ENCODE results near the gene CAMK2G. TPM values are rescaled to one million over a fixed set of nuclear protein-coding genes. Genes with fewer than 3 reads are reported as not detected.
A peak's percentile ranks its signal among the peaks of the same experiment; 100 is the strongest.

CAMK2G gene
- total RNA-seq, 2 experiments from 2014 or later, result 34.4 to 38.4 TPM

- peak overlapping the region; percentile 94 for H3K4me3 ChIP-seq (ENCODE audit: low read length)
- intact Hi-C loops (cut with DNase I, micrococcal nuclease), result loop anchor here in 1 of 2 experiments (10.0 kb wide), 2 partner anchors 292 to 368 kb away; partner anchors contain the start of genes ADK, AP3M1 and PPP3CB
Measured at GRCh38 chr10:73786512-73786885, 87.9 kb downstream of the CAMK2G start.

DNA sequence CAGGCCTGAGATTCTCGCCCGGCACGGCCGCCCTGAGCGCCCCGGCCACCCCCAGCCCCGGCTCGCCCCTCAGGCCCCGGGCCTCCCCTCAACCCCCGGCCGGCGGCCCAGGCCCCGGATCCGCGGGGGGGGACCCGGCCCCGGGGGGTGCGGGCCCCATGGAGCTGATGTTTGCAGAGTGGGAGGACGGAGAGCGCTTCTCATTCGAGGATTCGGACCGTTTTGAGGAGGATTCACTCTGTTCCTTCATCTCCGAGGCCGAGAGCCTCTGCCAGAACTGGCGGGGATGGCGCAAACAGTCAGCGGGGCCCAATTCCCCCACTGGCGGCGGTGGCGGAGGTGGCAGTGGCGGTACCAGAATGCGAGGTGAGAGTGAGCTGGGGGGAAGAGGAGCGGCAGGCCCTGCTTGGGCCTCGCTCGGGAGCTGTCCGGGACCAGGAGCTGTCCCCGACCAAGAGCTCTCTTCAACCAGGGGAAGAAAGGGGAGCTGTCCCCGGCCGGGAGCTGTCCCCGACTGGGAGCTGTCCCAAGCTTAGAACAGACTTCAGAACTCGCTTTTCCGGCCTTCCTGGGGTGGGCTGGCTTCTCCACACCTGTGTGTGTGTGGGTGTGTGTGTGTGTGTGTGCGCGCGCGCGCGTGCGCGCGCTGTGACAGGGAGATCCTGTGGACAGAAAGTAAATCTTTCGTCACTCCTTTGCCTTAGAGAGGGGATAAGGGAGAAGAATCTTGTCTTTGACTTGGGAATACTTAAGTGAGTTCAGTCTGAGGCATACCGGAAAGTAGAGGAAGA is 88.4 kb downstream of the CAMK2G start:
- ATAC-seq (ENCODE audit: poor library complexity) (peak; percentile 4), DNase-seq (peak in 13 of 14 experiments; percentile 17 to 76 (median 42))
- H3K27me3 ChIP-seq (ENCODE audit: control insufficient read depth in 1 of 2, insufficient read depth in 2 of 2, low read length in 2 of 2), result no peaks in the 10 kb centered on the region
- ChIA-PET CTCF (interaction anchor here (1.1 to 2.8 kb wide), 3 partner anchors 13 to 24 kb away, joined by 3 to 12 read pairs (median 11); a partner anchor contains a TSS), POLR2A (interaction anchor here (0.6 to 10.2 kb wide), 7 partner anchors 9 to 596 kb away, joined by 3 to 244 read pairs (median 7); partner anchors contain the start of genes AP3M1, NDST2 and SEC24C)
- H3K27ac Mint-ChIP-seq, result peak overlapping the region; percentile 96
- H3K4me3 Mint-ChIP-seq, result peak overlapping the region; percentile 98
- no peaks in the 10 kb centered on the region for H3K9me3 ChIP-seq (ENCODE audit: control insufficient read depth in 1 of 2, insufficient read depth in 1 of 2, low read length in 2 of 2)
- H3K27ac ChIP-seq (ENCODE audit: low read depth in 1 of 2, low read length in 2 of 2), result peak overlapping the region; percentile 80
- peaks cover 33% of the 10 kb centered on the region for H3K4me1 ChIP-seq (ENCODE audit: insufficient read depth, low read length)
- peaks cover 41% of the 10 kb centered on the region for H3K36me3 Mint-ChIP-seq (ENCODE audit: low read depth)
- H3K27me3 Mint-ChIP-seq, result no peaks in the 10 kb centered on the region
- intact Hi-C loops (cut with DNase I, micrococcal nuclease), result loop anchor here (1.0 to 10.0 kb wide), 7 partner anchors 14 to 369 kb away; partner anchors contain the start of genes ADK (in 1 of the 2), AP3M1 (in 1 of the 2), PPP3CB (in 1 of the 2) and SEC24C (in 1 of the 2)
- H3K4me1 Mint-ChIP-seq (ENCODE audit: low read depth), result peaks cover 54% of the 10 kb centered on the region
- no peaks in the 10 kb centered on the region for H3K9me3 Mint-ChIP-seq
- peaks cover 24% of the 10 kb centered on the region for H3K36me3 ChIP-seq (ENCODE audit: insufficient read depth, low read length)
- peak overlapping the region; percentile 94 for H3K4me3 ChIP-seq (ENCODE audit: low read length)
- TF ChIP-seq, protein P1, sequence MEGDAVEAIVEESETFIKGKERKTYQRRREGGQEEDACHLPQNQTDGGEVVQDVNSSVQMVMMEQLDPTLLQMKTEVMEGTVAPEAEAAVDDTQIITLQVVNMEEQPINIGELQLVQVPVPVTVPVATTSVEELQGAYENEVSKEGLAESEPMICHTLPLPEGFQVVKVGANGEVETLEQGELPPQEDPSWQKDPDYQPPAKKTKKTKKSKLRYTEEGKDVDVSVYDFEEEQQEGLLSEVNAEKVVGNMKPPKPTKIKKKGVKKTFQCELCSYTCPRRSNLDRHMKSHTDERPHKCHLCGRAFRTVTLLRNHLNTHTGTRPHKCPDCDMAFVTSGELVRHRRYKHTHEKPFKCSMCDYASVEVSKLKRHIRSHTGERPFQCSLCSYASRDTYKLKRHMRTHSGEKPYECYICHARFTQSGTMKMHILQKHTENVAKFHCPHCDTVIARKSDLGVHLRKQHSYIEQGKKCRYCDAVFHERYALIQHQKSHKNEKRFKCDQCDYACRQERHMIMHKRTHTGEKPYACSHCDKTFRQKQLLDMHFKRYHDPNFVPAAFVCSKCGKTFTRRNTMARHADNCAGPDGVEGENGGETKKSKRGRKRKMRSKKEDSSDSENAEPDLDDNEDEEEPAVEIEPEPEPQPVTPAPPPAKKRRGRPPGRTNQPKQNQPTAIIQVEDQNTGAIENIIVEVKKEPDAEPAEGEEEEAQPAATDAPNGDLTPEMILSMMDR (IDR thresholded peaks at IDR 0.05), result no peak

More at GRCh38 chr10:73786512-73786885, 87.9 kb downstream of the CAMK2G start:
- ATAC-seq (ENCODE audit: poor library complexity) (no peak), DNase-seq (no peak)
- CTCF ChIA-PET, result interaction anchor here (1.1 to 2.8 kb wide), 3 partner anchors 14 to 23 kb away, joined by 3 to 12 read pairs (median 11); a partner anchor contains a TSS
- Histone ChIP-seq H3K4me1 (ENCODE audit: insufficient read depth, low read length) (peaks cover 29% of the 10 kb centered on the region), H3K9me3 (ENCODE audit: control insufficient read depth in 1 of 2, insufficient read depth in 1 of 2, low read length in 2 of 2) (no peaks in the 10 kb centered on the region), H3K27me3 (ENCODE audit: control insufficient read depth in 1 of 2, insufficient read depth in 2 of 2, low read length in 2 of 2) (no peaks in the 10 kb centered on the region), H3K36me3 (ENCODE audit: insufficient read depth, low read length) (peaks cover 30% of the 10 kb centered on the region), H3K27ac (ENCODE audit: low read depth in 1 of 2, low read length in 2 of 2) (peak overlapping the region; percentile 80)
- POLR2A ChIA-PET, result interaction anchor here (1.6 to 10.2 kb wide), 5 partner anchors 8 to 56 kb away, joined by 7 to 244 read pairs (median 7); partner anchors contain the start of genes NDST2 and SEC24C
- Mint-ChIP-seq H3K27me3 (no peaks in the 10 kb centered on the region), H3K4me3 (peak overlapping the region; percentile 94), H3K27ac (peak overlapping the region; percentile 96), H3K36me3 (ENCODE audit: low read depth) (peaks cover 47% of the 10 kb centered on the region), H3K4me1 (ENCODE audit: low read depth) (peaks cover 49% of the 10 kb centered on the region), H3K9me3 (no peaks in the 10 kb centered on the region)
- TF ChIP-seq, protein P1 (IDR thresholded peaks at IDR 0.05), result no peak

GRCh38 chr10:73785211-73785720 is 89.1 kb downstream of the CAMK2G start, which contains the start of gene ZSWIM8:
TSS of gene ZSWIM8 (plus strand) at chr10:73785606. CDS start at chr10:73785879, 273 bp downstream.
- H3K36me3 Mint-ChIP-seq (ENCODE audit: low read depth), result peaks cover 35% of the 10 kb centered on the region
- peak within 1 kb of the TSS; percentile 96 for H3K27ac Mint-ChIP-seq
- Histone ChIP-seq H3K27ac (ENCODE audit: low read depth in 1 of 2, low read length in 2 of 2) (peak within 1 kb of the TSS; percentile 80), H3K27me3 (ENCODE audit: control insufficient read depth in 1 of 2, insufficient read depth in 2 of 2, low read length in 2 of 2) (no peaks in the 10 kb centered on the region), H3K4me3 (ENCODE audit: low read length) (peak within 1 kb of the TSS; percentile 94), H3K9me3 (ENCODE audit: control insufficient read depth in 1 of 2, insufficient read depth in 1 of 2, low read length in 2 of 2) (no peaks in the 10 kb centered on the region), H3K4me1 (ENCODE audit: insufficient read depth, low read length) (peaks cover 38% of the 10 kb centered on the region), H3K36me3 (ENCODE audit: insufficient read depth, low read length) (peaks cover 19% of the 10 kb centered on the region)
- no peaks in the 10 kb centered on the region for H3K9me3 Mint-ChIP-seq
- CTCF ChIA-PET, result interaction anchor here (1.1 to 2.8 kb wide), 3 partner anchors 12 to 25 kb away, joined by 3 to 12 read pairs (median 11); a partner anchor contains a TSS
- peaks cover 61% of the 10 kb centered on the region for H3K4me1 Mint-ChIP-seq (ENCODE audit: low read depth)
- DNase-seq (peak; percentile 69 to 95 (median 82)), ATAC-seq (ENCODE audit: poor library complexity) (peak; percentile 83)
- POLR2A ChIA-PET, result interaction anchor here (0.6 to 10.2 kb wide), 7 partner anchors 9 to 595 kb away, joined by 3 to 244 read pairs (median 7); partner anchors contain the start of genes AP3M1, NDST2 and SEC24C
- H3K27me3 Mint-ChIP-seq, result no peaks in the 10 kb centered on the region
- TF ChIP-seq, protein P1 (IDR thresholded peaks at IDR 0.05), result no peak
- intact Hi-C loops (cut with DNase I, micrococcal nuclease), result loop anchor here (1.0 to 10.0 kb wide), 7 partner anchors 13 to 370 kb away; partner anchors contain the start of genes ADK (in 1 of the 2), AP3M1 (in 1 of the 2), PPP3CB (in 1 of the 2) and SEC24C (in 1 of the 2)
- peak within 1 kb of the TSS; percentile 98 for H3K4me3 Mint-ChIP-seq

All from CD4-positive, alpha-beta T cell (primary cell).